ENCODE measurements around the gene PBLD. TPM values are rescaled to one million over a fixed set of nuclear protein-coding genes. Genes with fewer than 3 reads are reported as not detected.
A peak's percentile ranks its signal among the peaks of the same experiment; 100 is the strongest.
"Not testable (repeated sequence)": the region's sequence is repeated elsewhere in the genome, so short reads cannot be mapped to it uniquely, and the experiment has no call there.

Gene PBLD
- total RNA-seq, 1 donor from 2014 or later = 2.6 TPM

GRCh38 chr10:68330852-68331454 is 1.8 kb downstream of the PBLD start:
- Histone ChIP-seq H3K27me3 (ENCODE audit: low read depth) (no peaks in the 10 kb centered on the region), H3K27ac (peak overlapping the region; percentile 99), H3K36me3 (peaks cover 2% of the 10 kb centered on the region), H3K9me3 (no peaks in the 10 kb centered on the region), H3K4me1 (peaks cover 51% of the 10 kb centered on the region), H3K4me3 (peak overlapping the region; percentile 85)
- no peak for TF ChIP-seq CTCF (IDR thresholded peaks at IDR 0.05)
- intact Hi-C loops (cut with DNase I) = no loop called here
- ATAC-seq (no peak), DNase-seq (no peak)

GRCh38 chr10:68329506-68329861 is 3.2 kb downstream of the PBLD start:
- H3K27ac ChIP-seq = peak overlapping the region; percentile 80
- H3K36me3 ChIP-seq = no peaks in the 10 kb centered on the region
- TF ChIP-seq CTCF (IDR thresholded peaks at IDR 0.05) = no peak
- H3K27me3 ChIP-seq (ENCODE audit: low read depth) = no peaks in the 10 kb centered on the region
- no peak for DNase-seq
- H3K4me1 ChIP-seq = peaks cover 37% of the 10 kb centered on the region
- no peaks in the 10 kb centered on the region for H3K9me3 ChIP-seq
- intact Hi-C loops (cut with DNase I) = no loop called here
- no peak for ATAC-seq
- no peak overlapping the region for H3K4me3 ChIP-seq

- Histone ChIP-seq H3K4me1 (peaks cover 28% of the 10 kb centered on the region), H3K9me3 (no peaks in the 10 kb centered on the region), H3K27ac (peak overlapping the region; percentile 80), H3K27me3 (ENCODE audit: low read depth) (no peaks in the 10 kb centered on the region), H3K36me3 (no peaks in the 10 kb centered on the region), H3K4me3 (peak overlapping the region; percentile 20)
- TF ChIP-seq CTCF (IDR thresholded peaks at IDR 0.05) = no peak
- DNase-seq (no peak), ATAC-seq (no peak)
- intact Hi-C loops (cut with DNase I) = no loop called here
Observed at GRCh38 chr10:68327889-68328786, 4.6 kb downstream of the PBLD start.

- DNase-seq; intact Hi-C loops (cut with DNase I): not testable (repeated sequence)
Observed at GRCh38 chr10:68324396-68324795, 8.3 kb downstream of the PBLD start.

GRCh38 chr10:68318331-68319059 is 14.2 kb downstream of the PBLD start:
- no peaks in the 10 kb centered on the region for H3K4me1 ChIP-seq
- H3K27ac ChIP-seq = no peak overlapping the region
- H3K9me3 ChIP-seq = peaks cover 14% of the 10 kb centered on the region
- no peaks in the 10 kb centered on the region for H3K36me3 ChIP-seq
- H3K4me3 ChIP-seq = no peak overlapping the region
- DNase-seq (no peak), ATAC-seq (no peak)
- H3K27me3 ChIP-seq (ENCODE audit: low read depth) = no peaks in the 10 kb centered on the region
- intact Hi-C loops (cut with DNase I) = no loop called here
- no peak for TF ChIP-seq CTCF (IDR thresholded peaks at IDR 0.05)

More at GRCh38 chr10:68324396-68324795, 8.3 kb downstream of the PBLD start:
- not testable (repeated sequence) for H3K36me3 ChIP-seq; H3K27ac ChIP-seq; ATAC-seq; H3K27me3 ChIP-seq (ENCODE audit: low read depth); H3K9me3 ChIP-seq; H3K4me3 ChIP-seq
- H3K4me1 ChIP-seq = peaks cover 14% of the 10 kb centered on the region

Data from lower lobe of right lung (tissue), 2 donors.